Pulmonary artery endothelial cell (primary cell): ENCODE results near the gene VAC14. TPM values are rescaled to one million over a fixed set of nuclear protein-coding genes. Genes with fewer than 3 reads are reported as not detected.
"Not testable (repeated sequence)": the region's sequence is repeated elsewhere in the genome, so short reads cannot be mapped to it uniquely, and the experiment has no call there.

Experiments used
- DNase-seq: peaks from one replicate; pipeline ENCODE4 v3.0.0-alpha.2; 2011; ENCODE audit warnings: low read depth, low spot score
- total RNA-seq: library from RNA; depleted of rRNA; stranded (reverse); fragments of >200 nt; gene quantifications from 2 replicates; pipeline ENCODE4 v1.2.3, GENCODE V29; 2014

Gene VAC14
- total RNA-seq, 1 donor from 2014 or later: 22.3 TPM

DNA sequence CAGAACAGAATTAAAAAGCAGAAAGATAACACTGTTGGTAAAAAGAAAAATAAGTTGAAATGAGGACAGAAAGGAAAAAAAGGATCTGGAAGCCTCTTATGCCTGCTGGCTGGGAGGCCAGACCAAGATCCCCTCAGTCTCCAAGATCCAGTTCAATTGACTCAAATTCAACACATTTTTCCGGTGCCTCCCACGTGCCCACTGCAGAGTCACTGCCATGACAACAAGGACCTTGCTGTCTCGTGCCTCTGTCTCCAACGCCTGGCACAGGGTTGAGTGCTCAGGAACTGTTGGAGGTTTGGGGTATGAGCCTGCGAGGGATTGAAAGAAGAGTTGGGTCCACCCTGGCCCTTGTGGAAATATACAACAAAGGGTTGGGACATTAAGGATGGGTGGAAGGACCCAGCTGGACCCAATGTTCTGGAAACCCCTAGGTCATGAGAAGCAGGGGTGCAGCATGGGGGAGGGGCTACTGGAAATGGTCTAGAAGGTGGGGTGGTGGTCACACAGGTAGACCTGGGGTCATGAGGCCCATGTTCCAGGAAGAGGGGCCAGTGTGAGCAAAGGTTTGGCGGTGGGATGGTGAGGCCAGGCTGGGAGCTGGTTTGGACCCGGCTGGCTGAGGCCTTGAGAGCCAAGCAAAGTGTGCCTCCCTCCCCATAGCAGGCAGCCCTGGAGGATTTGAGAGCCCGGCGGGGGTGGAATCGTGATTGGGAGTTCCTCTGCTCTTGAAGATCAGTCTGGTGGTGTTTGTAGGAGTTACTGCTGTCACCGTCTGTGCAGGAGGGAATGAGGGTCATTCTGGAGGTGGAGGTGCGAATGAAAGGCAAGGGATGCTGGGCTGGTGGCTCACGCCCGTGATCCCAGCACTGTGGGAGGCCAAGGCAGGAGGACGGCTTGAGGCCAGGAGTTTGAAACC, 153.3 kb downstream of the VAC14 start:
- DNase-seq: no peak

- DNase-seq: no peak
These were observed 154.4 kb downstream of the VAC14 start, which contains the start of gene IL34 for GRCh38 chr16:70646260-70647241. IL34 (plus strand) TSS chr16:70646559; CDS start chr16:70646948, 389 bp downstream.

GRCh38 chr16:70644763-70645597, 156.0 kb downstream of the VAC14 start:
- no peak for DNase-seq

GRCh38 chr16:70643264-70643663, 157.7 kb downstream of the VAC14 start:
- not testable (repeated sequence) for DNase-seq

DNA sequence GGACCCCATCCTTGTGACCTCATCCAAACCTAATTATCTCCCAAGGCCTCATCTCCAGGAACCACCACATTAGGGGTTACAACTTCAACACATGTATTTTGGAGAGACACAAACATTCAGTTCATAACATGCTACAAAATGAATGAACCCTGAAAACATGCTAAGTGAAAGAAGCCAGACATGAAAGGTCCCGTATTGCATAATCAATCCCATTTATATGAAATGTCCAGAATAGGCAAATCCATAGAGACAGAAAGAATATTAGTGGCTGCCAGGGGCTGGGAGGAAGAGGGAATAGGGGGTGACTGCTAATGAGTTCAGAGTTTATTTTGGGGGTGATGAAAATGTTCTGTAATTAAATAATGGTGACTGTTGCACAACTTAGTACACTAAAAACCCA, 158.3 kb downstream of the VAC14 start:
- DNase-seq: no peak

DNA sequence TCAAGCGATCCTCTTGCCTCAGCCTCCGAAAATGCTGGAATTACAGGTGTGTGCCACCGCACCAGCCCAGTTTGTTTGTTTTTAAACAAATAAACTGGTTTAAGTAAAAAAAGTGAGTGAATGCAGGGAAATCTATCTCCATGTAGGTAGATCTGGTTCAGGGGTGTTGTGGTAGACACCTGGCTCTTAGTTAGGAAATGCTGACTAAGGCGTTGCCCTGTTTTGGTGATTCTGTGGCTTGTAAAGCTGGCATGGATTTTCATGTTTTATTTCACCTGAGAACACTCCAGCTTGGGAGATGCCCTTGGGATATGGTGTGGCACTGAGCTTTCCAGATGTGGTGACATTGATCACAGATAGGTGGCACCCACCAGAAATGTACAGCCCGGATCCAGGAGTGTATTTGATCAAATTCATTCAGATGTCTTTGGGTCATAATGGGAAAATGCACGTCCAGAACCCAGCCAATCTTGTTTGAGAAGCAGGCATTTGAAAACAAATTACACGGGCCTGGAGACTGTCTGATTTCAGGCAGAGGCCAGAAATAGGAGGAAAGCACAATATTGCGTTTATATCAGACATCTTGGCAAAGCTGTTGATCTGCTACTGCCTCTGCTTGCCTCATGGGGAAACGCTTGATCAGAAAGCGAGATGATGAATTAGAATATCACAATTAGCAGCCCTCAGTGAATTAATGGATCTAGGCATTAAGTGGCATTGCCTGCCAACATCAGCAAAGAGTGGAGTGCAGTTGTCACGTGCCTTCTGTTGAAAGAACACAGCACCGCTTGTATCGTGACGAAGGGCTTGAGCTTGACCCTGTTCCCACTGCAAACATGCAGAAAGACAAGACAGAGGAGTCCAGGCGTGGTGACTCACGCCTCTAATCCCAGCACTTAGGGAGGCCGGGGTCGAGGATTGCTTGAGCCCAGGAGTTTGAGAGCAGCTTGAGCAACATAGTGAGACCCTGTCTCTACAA, 161.9 kb downstream of the VAC14 start:
- no peak for DNase-seq

Other genes with a start within 250 kb of the VAC14 start
- gene IL34, start 154.6 kb downstream of the VAC14 start, total RNA-seq: 1.3 TPM in 2 replicates
- 6.1 and 13.0 TPM in 2 replicates for gene MTSS2, start 115.1 kb downstream of the VAC14 start, total RNA-seq